Retinal pigment epithelial cell (primary cell): ENCODE results near the gene IGF2BP3.

Experiments used
- DNase-seq: peaks from one replicate; pipeline ENCODE4 v3.0.0-alpha.2; 2010; ENCODE audit warnings: low read depth
- H3K4me3 ChIP-seq: 2 replicates; pipeline ENCODE4 v1.5.1; 2011; ENCODE audit warnings: mild to moderate bottlenecking, low read length, control low read depth, moderate library complexity
- CTCF ChIP-seq: conservative IDR thresholded peaks from 2 replicates; pipeline ENCODE4 v1.5.1; 2011; ENCODE audit warnings: low read depth, low read length, control low read depth, inconsistent platforms

IGF2BP3 gene

GRCh38 chr7:23471106-23471859, 992 bp upstream of the IGF2BP3 start:
- TF ChIP-seq CTCF, result no peak
- no peak for DNase-seq
- H3K4me3 ChIP-seq, result peak overlapping the region; percentile 75

- H3K4me3 ChIP-seq, result peak overlapping the region; percentile 75
- TF ChIP-seq CTCF, result no peak
- DNase-seq, result no peak
These were observed 385 bp downstream of the IGF2BP3 start for GRCh38 chr7:23469961-23470250.

- peak overlapping the region; percentile 75 for H3K4me3 ChIP-seq
- TF ChIP-seq CTCF, result no peak
- DNase-seq, result no peak
These were observed 936 bp downstream of the IGF2BP3 start for GRCh38 chr7:23469150-23469960.

GRCh38 chr7:23468526-23469149, 1.7 kb downstream of the IGF2BP3 start:
- H3K4me3 ChIP-seq, result peak overlapping the region; percentile 75
- TF ChIP-seq CTCF, result no peak
- DNase-seq, result no peak

- no peak for DNase-seq
- H3K4me3 ChIP-seq, result peak overlapping the region; percentile 75
- no peak for TF ChIP-seq CTCF
These were observed 2.3 kb downstream of the IGF2BP3 start for GRCh38 chr7:23467806-23468525.

- no peak for TF ChIP-seq CTCF
- no peak for DNase-seq
- peak overlapping the region; percentile 75 for H3K4me3 ChIP-seq
These were observed 2.9 kb downstream of the IGF2BP3 start for GRCh38 chr7:23467291-23467805.
